Activated CD4-positive, alpha-beta T cell treated with anti-CD3 and anti-CD28 coated beads, Interleukin-10, Interleukin-2, amounts not matched to agents 100 ng/mL and 50 ng/mL, durations not matched to agents 16 hours and 8 hours (primary cell): Measurements from ENCODE around the gene TCERG1L.
"Not testable (repeated sequence)": the region's sequence is repeated elsewhere in the genome, so short reads cannot be mapped to it uniquely, and the experiment has no call there.

Experiments
- DNase-seq: peaks from one replicate; pipeline ENCODE4 v3.0.0-alpha.2; 2020

Gene TCERG1L

GRCh38 chr10:131141207-131141606, 170.3 kb downstream of the TCERG1L start:
- DNase-seq = no peak

GRCh38 chr10:131140606-131141005, 170.9 kb downstream of the TCERG1L start:
- DNase-seq = no peak

- DNase-seq = no peak
Measured at GRCh38 chr10:131137223-131137622, 174.3 kb downstream of the TCERG1L start.

- not testable (repeated sequence) for DNase-seq
Measured at GRCh38 chr10:131136336-131136735, 175.2 kb downstream of the TCERG1L start.

- no peak for DNase-seq
Measured at GRCh38 chr10:131135716-131136115, 175.8 kb downstream of the TCERG1L start.

- DNase-seq = no peak
Measured at GRCh38 chr10:131134651-131135050, 176.9 kb downstream of the TCERG1L start.

- no peak for DNase-seq
Measured at GRCh38 chr10:131134001-131134576, 177.4 kb downstream of the TCERG1L start.

- DNase-seq = no peak
Measured at GRCh38 chr10:131132681-131133080, 178.8 kb downstream of the TCERG1L start.

GRCh38 chr10:131131726-131132591, 179.6 kb downstream of the TCERG1L start:
- no peak for DNase-seq

GRCh38 chr10:131130025-131130424, 181.5 kb downstream of the TCERG1L start:
- DNase-seq = no peak

- DNase-seq = no peak
Measured at GRCh38 chr10:131129544-131129943, 182.0 kb downstream of the TCERG1L start.

GRCh38 chr10:131128731-131129130, 182.8 kb downstream of the TCERG1L start:
- DNase-seq = no peak

- DNase-seq = no peak
Measured at GRCh38 chr10:131127610-131128009, 183.9 kb downstream of the TCERG1L start.

- no peak for DNase-seq
Measured at GRCh38 chr10:131127138-131127589, 184.4 kb downstream of the TCERG1L start.

GRCh38 chr10:131126321-131127137, 185.0 kb downstream of the TCERG1L start:
- DNase-seq = no peak

- DNase-seq = no peak
Measured at GRCh38 chr10:131125511-131126225, 185.9 kb downstream of the TCERG1L start.

GRCh38 chr10:131124945-131125344, 186.6 kb downstream of the TCERG1L start:
- no peak for DNase-seq

GRCh38 chr10:131123496-131123895, 188.0 kb downstream of the TCERG1L start:
- no peak for DNase-seq

- no peak for DNase-seq
Measured at GRCh38 chr10:131121511-131122035, 189.9 kb downstream of the TCERG1L start.

- no peak for DNase-seq
Measured at GRCh38 chr10:131119626-131120355, 191.7 kb downstream of the TCERG1L start.

GRCh38 chr10:131117416-131118212, 193.9 kb downstream of the TCERG1L start:
- no peak for DNase-seq
